Mesodermal cell (in vitro differentiated cells): ENCODE results near the gene KCTD3.
A peak's percentile ranks its signal among the peaks of the same experiment; 100 is the strongest.

Experiments
- H3K27ac ChIP-seq: 2 replicates; pipeline ENCODE4 v1.7.0; 2013; ENCODE audit warnings: mild to moderate bottlenecking, low read depth, low read length, moderate library complexity; ENCODE audit not compliant: severe bottlenecking
- H3K36me3 ChIP-seq: 2 replicates; pipeline ENCODE4 v1.7.1; 2013; ENCODE audit warnings: mild to moderate bottlenecking, low read length, moderate library complexity; ENCODE audit not compliant: control insufficient read depth, insufficient read depth
- H3K4me1 ChIP-seq: one replicate; pipeline ENCODE4 v1.7.1; 2013; ENCODE audit warnings: mild to moderate bottlenecking, low read length; ENCODE audit not compliant: insufficient read depth, control insufficient read depth, poor library complexity, severe bottlenecking
- H3K4me3 ChIP-seq: 2 replicates; pipeline ENCODE4 v1.7.0; 2013; ENCODE audit warnings: low read length, control low read depth, mild to moderate bottlenecking; ENCODE audit not compliant: insufficient read depth, poor library complexity, severe bottlenecking; ENCODE audit errors: extremely low read depth
- H3K9me3 ChIP-seq: 2 replicates; pipeline ENCODE4 v1.7.1; 2013; ENCODE audit warnings: mild to moderate bottlenecking, low read length, moderate library complexity; ENCODE audit not compliant: control insufficient read depth
- WGBS, 2 experiments: methylation state at CpG; one replicate each; pipeline ENCODE4 v1.1.5; 2013; ENCODE audit warnings: missing lambda C conversion rate in 2 of 2; ENCODE audit not compliant: insufficient coverage in 2 of 2; 5-methylcytosine and 5-hydroxymethylcytosine counted together

KCTD3 gene

DNA sequence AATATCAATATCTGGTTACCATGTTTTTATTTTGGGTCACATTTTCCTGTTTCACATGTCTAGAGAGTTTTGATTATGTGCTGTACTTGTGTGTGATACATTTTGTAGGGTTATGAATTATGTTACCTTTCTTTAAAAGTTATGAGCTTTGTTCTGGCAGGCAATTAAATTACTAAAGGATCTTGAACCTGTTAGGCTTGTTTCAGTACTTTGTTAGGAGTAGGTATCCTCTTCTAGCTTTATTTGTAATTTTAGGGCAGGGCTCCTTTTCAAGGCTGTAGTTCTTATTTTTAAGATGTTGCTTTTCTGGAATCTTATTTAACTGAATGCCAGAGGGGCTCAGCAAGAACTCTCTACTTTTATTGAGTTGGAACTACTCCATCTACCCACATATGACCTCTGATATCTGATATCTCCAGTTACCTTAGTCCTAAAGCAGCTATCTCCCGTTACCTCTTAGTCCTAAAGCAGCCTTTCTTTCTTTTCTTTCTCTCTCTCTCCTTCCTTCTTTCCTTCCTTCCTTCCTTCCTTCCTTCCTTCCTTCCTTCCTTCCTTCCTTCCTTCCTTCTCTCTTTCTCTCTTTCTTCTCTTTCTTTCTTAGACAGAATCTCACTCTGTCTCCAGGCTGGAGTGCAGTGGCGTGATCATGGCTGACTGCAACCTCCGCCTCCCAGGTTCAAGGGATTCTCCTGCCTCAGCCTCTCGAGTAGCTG is 23.8 kb downstream of the KCTD3 start:
- no peak overlapping the region for H3K4me3 ChIP-seq
- H3K9me3 ChIP-seq = no peaks in the 10 kb centered on the region
- H3K36me3 ChIP-seq = peaks cover 20% of the 10 kb centered on the region
- WGBS, 2 experiments = 89 to 92% methylated on average over 1 to 4 of the region's 4 CpGs
- H3K4me1 ChIP-seq = no peaks in the 10 kb centered on the region
- no peak overlapping the region for H3K27ac ChIP-seq

DNA sequence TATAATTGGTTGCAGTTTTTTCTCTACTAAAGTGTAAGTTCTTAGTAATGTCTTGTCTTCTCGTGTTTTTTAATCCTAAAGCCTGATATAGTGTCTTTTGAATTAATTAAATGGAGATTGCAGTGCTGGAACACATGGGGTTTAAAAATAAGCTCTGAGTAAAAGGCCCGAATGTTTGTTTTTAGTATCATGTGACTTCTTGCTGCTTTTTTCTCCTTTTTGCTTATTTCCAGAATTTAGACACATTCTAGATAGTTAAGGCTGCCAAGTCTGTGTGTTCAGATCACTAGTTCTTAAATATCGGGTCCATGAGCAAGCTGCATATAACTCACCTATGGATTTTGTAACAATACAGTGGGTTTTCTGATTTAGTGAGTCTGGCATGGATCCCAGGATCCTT is 27.5 kb downstream of the KCTD3 start:
- no peaks in the 10 kb centered on the region for H3K9me3 ChIP-seq
- no peak overlapping the region for H3K4me3 ChIP-seq
- H3K27ac ChIP-seq = no peak overlapping the region
- 100% methylated on average over 1 of the region's 3 CpGs for WGBS, 2 experiments
- H3K36me3 ChIP-seq = peaks cover 27% of the 10 kb centered on the region
- peaks cover 3% of the 10 kb centered on the region for H3K4me1 ChIP-seq

- peaks cover 5% of the 10 kb centered on the region for H3K4me1 ChIP-seq
- 93% methylated on average over 2 of the region's 2 CpGs; no CpG with 5 or more reads in 1 of the 2 experiments for WGBS, 2 experiments
- no peak overlapping the region for H3K4me3 ChIP-seq
- no peaks in the 10 kb centered on the region for H3K9me3 ChIP-seq
- no peak overlapping the region for H3K27ac ChIP-seq
- H3K36me3 ChIP-seq = peaks cover 27% of the 10 kb centered on the region
These were observed 28.1 kb downstream of the KCTD3 start for GRCh38 chr1:215595231-215595630.

DNA sequence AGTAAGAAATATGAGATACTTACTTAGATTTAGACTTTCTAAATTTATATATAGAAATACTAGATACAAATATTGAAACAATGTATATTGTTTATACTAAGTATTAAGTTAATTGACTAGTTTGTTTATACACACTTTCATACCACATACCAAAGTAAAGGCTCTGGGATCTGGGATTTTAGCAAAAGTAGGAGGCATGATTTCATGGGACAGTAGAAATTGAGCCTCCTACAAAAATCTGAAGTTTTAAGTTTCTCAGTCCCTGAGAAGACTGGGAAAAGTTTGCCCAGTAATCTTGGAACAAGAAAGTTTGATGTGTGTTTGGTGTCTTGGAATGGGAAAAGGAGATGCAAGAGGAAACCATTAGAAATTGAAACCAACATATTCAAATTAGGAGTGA is 30.9 kb downstream of the KCTD3 start:
- Histone ChIP-seq H3K4me1 (peaks cover 8% of the 10 kb centered on the region), H3K27ac (no peak overlapping the region), H3K9me3 (no peaks in the 10 kb centered on the region), H3K36me3 (peaks cover 33% of the 10 kb centered on the region), H3K4me3 (no peak overlapping the region)

DNA sequence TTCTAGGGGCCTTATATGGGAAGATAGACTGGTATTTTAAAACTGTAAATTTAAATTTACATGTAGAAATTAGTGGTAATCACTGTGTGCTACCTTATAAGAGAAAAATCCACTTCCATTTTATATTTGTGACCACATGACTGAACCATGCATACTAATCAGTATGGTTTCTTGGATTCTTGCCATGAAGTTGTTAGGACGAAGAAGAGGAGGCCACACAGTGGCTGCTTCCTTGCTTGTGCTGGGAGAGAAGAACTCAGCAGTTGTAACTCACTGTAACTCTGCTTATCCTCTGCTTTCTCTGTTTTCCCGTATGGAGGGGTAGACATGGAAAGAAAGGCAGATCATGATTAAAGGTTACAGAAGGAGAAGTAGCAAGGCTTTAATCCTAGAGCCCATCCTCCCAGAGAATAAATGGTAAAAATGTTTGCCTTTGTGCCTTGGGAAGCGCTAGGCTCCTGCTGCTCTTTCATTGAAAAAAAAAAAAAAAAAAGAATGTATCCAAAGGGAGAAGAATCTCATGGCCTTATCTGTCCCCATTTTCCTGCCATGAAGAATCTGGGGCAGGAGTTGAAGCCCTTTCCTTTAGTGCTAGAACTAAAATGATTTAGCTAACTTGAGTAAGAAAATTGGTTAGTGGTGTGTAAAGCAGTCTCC is 32.4 kb downstream of the KCTD3 start:
- Histone ChIP-seq H3K9me3 (no peaks in the 10 kb centered on the region), H3K4me1 (peaks cover 10% of the 10 kb centered on the region), H3K36me3 (peaks cover 43% of the 10 kb centered on the region), H3K4me3 (no peak overlapping the region), H3K27ac (peak overlapping the region; percentile 13)
- WGBS, 2 experiments = 100% methylated on average over 1 of the region's 3 CpGs

DNA sequence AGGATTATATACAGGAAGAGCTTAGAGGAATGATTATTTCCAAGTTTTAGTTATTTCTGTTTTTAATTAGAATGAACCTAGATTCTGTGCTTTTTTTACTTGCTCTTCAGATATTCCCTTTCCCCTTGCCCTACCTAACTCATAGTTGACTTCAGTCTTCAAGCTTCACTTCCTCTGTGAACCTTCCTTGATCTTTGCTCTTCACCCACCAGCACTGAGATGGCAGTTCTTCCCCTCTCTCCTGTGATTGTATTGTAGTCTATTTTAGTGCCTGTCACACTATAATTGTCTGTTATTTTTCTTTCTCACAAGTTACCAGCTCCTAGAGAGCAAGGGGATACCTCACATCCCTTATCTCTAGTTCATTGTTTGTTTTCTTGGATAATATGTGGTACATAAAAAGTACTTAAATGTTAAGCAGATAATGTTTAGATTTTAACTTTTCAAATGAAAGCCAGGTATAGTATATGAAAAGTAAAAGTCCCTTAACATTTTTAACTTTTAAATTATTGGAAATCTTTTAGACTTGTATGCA is 33.2 kb downstream of the KCTD3 start:
- no peaks in the 10 kb centered on the region for H3K9me3 ChIP-seq
- peaks cover 10% of the 10 kb centered on the region for H3K4me1 ChIP-seq
- no peak overlapping the region for H3K4me3 ChIP-seq
- H3K27ac ChIP-seq = no peak overlapping the region
- peaks cover 39% of the 10 kb centered on the region for H3K36me3 ChIP-seq

DNA sequence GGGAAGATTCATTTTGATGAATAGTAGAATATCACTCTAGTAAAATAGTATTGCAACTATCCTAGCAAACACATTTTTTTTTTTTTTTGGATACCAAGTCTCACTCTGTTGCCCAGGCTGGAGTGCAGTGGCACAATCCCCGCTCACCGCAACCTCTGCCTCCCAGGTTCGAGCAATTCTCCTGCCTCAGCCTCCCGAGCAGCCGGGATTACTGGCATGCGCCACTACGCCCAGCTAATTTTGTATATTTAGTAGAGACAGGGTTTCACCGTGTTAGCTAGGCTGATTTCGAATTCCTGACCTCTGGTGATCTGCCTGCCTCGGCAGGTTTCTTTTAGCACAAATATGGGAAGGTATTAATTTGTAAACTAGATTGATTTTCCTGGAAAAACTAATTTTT is 33.8 kb downstream of the KCTD3 start:
- no peak overlapping the region for H3K4me3 ChIP-seq
- no peaks in the 10 kb centered on the region for H3K9me3 ChIP-seq
- peaks cover 10% of the 10 kb centered on the region for H3K4me1 ChIP-seq
- H3K27ac ChIP-seq = no peak overlapping the region
- WGBS, 2 experiments = 97% methylated on average over 5 to 9 of the region's 10 CpGs
- H3K36me3 ChIP-seq = peaks cover 38% of the 10 kb centered on the region

DNA sequence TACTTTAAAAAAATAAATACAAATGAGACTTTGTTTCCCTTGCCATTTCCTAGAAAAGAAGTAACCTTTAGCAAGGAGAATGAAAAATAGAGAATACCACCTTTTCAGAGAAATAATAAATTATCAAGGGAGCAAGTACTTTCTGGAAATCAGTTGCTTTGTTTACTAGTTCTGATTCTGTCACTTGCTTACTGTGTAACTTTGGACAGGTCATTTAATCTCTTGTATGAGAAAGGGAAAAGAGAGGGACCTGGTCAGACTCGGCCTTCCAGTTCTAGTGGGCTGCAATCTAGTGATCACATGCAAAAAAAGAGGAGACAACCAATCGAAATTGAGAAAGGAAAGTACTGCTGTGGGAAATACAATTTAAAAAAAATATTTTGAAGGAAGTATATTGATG is 34.2 kb downstream of the KCTD3 start:
- Histone ChIP-seq H3K4me3 (no peak overlapping the region), H3K4me1 (peaks cover 10% of the 10 kb centered on the region), H3K27ac (no peak overlapping the region), H3K36me3 (peaks cover 36% of the 10 kb centered on the region), H3K9me3 (no peaks in the 10 kb centered on the region)
- WGBS, 2 experiments = 82 to 92% methylated on average over 1 to 2 of the region's 2 CpGs

GRCh38 chr1:215603319-215603718 is 36.2 kb downstream of the KCTD3 start:
- Histone ChIP-seq H3K4me3 (no peak overlapping the region), H3K27ac (no peak overlapping the region), H3K36me3 (peaks cover 23% of the 10 kb centered on the region), H3K9me3 (no peaks in the 10 kb centered on the region), H3K4me1 (peaks cover 10% of the 10 kb centered on the region)

- Histone ChIP-seq H3K4me3 (no peak overlapping the region), H3K4me1 (peaks cover 5% of the 10 kb centered on the region), H3K9me3 (no peaks in the 10 kb centered on the region), H3K36me3 (peaks cover 36% of the 10 kb centered on the region), H3K27ac (no peak overlapping the region)
These were observed 38.0 kb downstream of the KCTD3 start for GRCh38 chr1:215605011-215605621.

- Histone ChIP-seq H3K4me1 (peaks cover 5% of the 10 kb centered on the region), H3K27ac (no peak overlapping the region), H3K9me3 (no peaks in the 10 kb centered on the region), H3K36me3 (peaks cover 36% of the 10 kb centered on the region), H3K4me3 (no peak overlapping the region)
- 75% methylated on average over 1 of the region's 3 CpGs; no CpG with 5 or more reads in 1 of the 2 experiments for WGBS, 2 experiments
These were observed 38.9 kb downstream of the KCTD3 start for GRCh38 chr1:215606036-215606435.
